ENCODE data around the gene CDKN2B-AS1. TPM values are rescaled to one million over a fixed set of nuclear protein-coding genes. Genes with fewer than 3 reads are reported as not detected.
A peak's percentile ranks its signal among the peaks of the same experiment; 100 is the strongest.
"Not testable (repeated sequence)": the region's sequence is repeated elsewhere in the genome, so short reads cannot be mapped to it uniquely, and the experiment has no call there.

Gene CDKN2B-AS1
- total RNA-seq, 1 donor, result not detected

- no peak for DNase-seq (ENCODE audit: low read depth in 2 of 3, low spot score in 2 of 3)
These were observed 46.8 kb downstream of the CDKN2B-AS1 start for GRCh38 chr9:22041344-22041743.

DNA sequence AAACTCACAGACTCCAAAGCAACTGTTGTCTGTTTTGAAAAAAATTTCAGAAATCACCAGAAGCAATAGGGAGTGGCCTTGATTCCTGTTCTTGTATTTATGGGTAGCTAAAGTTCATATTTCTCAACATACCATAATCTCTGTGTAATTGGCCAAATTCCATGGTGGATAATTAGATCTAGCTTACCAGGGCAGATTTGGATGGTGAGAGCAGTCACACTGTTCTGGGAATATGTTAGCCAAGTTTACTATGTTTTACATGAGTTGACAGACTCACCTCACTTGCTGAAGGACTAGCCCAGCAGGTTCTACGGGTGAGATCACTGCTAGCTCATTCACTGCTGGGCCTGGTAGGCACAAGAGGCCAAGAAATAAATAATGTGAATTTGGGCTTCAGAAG lies 47.2 kb downstream of the CDKN2B-AS1 start:
- no peak for DNase-seq (ENCODE audit: low read depth in 2 of 3, low spot score in 2 of 3)

GRCh38 chr9:22043928-22044327 lies 49.3 kb downstream of the CDKN2B-AS1 start:
- DNase-seq (ENCODE audit: low read depth in 2 of 3, low spot score in 2 of 3), result no peak

- DNase-seq (ENCODE audit: low read depth in 2 of 3, low spot score in 2 of 3), result no peak
These were observed 50.0 kb downstream of the CDKN2B-AS1 start for GRCh38 chr9:22044583-22044982.

- DNase-seq (ENCODE audit: low read depth in 2 of 3, low spot score in 2 of 3), result no peak
These were observed 50.8 kb downstream of the CDKN2B-AS1 start for GRCh38 chr9:22045423-22045822.

DNA sequence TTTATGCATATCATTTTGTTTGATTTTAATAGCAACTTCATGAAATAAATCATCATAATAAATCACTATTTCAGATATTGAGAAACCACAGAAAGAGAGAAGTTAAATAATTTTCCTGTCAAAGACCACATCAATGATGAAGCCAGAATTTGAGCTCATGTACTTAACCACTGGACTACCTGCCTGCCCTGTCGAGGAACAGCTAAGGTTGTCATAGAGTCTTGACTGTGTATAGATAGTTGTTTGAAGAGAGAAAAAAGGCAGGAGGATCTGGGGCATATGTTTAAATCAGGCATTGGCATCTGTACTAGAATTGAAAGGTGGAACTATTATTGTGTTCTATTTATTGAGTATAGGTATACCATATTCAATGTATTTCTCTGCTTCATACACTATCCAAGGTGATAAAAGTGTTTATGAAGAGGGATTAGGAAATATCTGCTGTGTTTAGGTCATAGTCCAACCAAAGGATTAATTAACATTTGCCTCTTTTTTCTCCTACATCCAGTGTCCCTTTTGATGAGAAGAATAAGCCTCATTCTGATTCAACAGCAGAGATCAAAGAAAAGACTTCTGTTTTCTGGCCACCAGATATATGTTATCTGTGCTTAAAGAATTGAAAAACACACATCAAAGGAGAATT lies 51.8 kb downstream of the CDKN2B-AS1 start:
- no peak for DNase-seq (ENCODE audit: low read depth in 2 of 3, low spot score in 2 of 3)

- DNase-seq (ENCODE audit: low read depth in 2 of 3, low spot score in 2 of 3), result no peak
These were observed 53.0 kb downstream of the CDKN2B-AS1 start for GRCh38 chr9:22047596-22047995.

DNA sequence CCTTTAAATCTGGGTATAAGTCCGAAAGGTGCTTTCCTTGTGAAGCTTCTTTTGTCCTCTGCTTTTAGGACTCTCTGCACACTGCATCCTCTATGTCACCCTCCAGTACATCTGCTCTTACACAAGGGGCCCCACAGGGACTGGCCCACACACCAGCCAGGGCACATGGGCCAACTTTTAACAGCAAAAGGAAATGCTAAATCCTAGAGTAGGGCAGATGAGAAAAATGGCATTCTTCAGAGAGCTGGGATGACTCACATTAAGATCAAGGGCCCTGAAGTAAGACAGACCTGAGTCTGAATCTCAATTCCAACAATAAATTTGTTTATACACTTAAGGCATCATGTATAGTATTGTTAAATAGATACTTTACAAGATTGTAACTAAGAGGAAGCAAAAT lies 54.8 kb downstream of the CDKN2B-AS1 start:
- no peak for DNase-seq (ENCODE audit: low read depth in 2 of 3, low spot score in 2 of 3)

DNA sequence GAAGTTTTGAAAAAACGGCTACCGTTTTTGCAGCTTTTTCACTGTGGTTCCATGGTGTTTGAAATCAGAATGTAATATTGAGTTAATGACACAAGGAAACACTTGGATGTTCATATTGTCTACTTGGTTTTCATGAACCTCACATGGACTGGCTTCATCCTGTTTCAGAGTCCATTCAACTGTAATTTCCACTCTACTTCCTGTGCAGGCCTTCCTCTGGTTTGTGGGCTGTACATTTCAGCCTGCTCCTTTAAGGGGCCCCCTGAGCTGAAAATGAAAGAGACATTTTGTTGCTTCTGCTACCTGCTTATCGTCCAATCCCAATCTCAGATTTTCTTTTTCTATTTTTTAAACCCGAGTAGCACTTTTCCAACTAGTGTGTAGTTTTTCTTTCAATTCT lies 56.3 kb downstream of the CDKN2B-AS1 start:
- peak in 2 of 3 donors; percentile 77 to 91 for DNase-seq (ENCODE audit: low read depth in 2 of 3, low spot score in 2 of 3)

DNA sequence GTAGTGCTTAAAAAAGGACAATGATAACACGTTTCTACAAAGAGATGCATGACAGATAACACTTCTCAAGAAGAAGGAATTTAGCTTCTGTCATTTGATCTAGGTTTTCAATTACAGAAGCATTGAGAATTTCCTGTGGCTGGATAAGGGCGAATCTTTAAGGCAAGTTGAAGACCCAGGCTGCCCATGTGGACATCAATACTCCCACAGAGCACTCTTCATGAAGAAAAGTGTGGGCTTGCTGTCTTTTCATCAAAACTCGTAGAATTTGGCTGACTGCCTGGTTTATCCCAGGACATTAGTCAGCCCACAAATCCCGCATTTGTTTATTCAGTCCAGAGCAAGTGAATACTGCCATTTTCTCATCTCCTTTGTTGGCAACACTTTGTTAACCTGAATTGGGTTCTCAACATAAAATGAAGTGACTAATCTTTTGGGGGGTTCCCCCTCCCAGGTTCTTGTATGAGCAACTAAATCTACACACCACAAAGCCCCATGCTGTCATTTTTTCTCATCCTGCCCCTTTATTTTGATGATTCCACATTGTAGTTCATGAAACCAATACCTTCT lies 57.9 kb downstream of the CDKN2B-AS1 start:
- DNase-seq (ENCODE audit: low read depth in 2 of 3, low spot score in 2 of 3), result peak in 1 of 3 donors; percentile 8

- no peak for DNase-seq (ENCODE audit: low read depth in 2 of 3, low spot score in 2 of 3)
These were observed 58.6 kb downstream of the CDKN2B-AS1 start for GRCh38 chr9:22053178-22053577.

DNA sequence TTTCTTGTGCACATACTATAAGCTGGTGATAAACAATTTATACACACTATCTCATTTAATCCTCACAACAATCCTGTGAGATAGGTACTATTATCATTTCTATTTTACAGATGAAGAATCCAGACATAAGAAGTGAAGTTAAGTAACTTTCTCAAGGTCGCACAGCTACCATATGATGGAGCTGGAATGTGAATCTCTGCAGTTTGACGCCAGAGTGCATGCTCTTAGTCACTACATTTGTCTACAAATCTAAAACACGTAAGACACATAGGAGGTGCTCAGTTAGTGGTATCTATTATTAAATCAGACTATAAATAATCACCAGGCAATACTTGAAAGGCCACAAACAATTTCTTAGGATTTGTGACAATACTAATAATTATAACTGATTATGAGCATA lies 59.5 kb downstream of the CDKN2B-AS1 start:
- DNase-seq (ENCODE audit: low read depth in 2 of 3, low spot score in 2 of 3), result no peak

- DNase-seq (ENCODE audit: low read depth in 2 of 3, low spot score in 2 of 3), result no peak
These were observed 59.9 kb downstream of the CDKN2B-AS1 start for GRCh38 chr9:22054529-22054928.

GRCh38 chr9:22055090-22055489 lies 60.5 kb downstream of the CDKN2B-AS1 start:
- no peak for DNase-seq (ENCODE audit: low read depth in 2 of 3, low spot score in 2 of 3)

GRCh38 chr9:22056402-22056801 lies 61.8 kb downstream of the CDKN2B-AS1 start:
- DNase-seq (ENCODE audit: low read depth in 2 of 3, low spot score in 2 of 3), result no peak

DNA sequence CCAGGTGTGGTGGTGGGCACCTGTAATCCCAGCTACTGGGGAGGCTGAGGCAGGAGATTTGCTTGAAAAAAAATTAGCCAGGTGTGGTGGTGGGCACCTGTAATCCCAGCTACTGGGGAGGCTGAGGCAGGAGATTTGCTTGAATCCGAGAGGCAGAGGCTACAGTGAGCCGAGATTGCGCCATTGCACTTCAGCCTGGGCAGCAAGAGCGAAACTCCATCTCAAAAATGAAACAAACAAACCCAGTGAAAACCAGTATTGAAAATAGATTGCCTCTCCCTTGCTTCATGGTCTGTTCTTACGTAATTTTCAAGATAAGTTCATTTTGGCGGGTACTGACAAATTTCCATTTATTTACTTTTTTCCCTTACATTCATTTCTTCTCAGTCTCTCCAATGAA lies 63.4 kb downstream of the CDKN2B-AS1 start:
- DNase-seq (ENCODE audit: low read depth in 2 of 3, low spot score in 2 of 3), result not testable (repeated sequence)

GRCh38 chr9:22060831-22061383 lies 66.3 kb downstream of the CDKN2B-AS1 start:
- DNase-seq (ENCODE audit: low read depth in 2 of 3, low spot score in 2 of 3), result no peak

GRCh38 chr9:22064957-22065356 lies 70.4 kb downstream of the CDKN2B-AS1 start:
- no peak for DNase-seq (ENCODE audit: low read depth in 2 of 3, low spot score in 2 of 3)

- DNase-seq (ENCODE audit: low read depth in 2 of 3, low spot score in 2 of 3), result no peak
These were observed 71.0 kb downstream of the CDKN2B-AS1 start for GRCh38 chr9:22065431-22066200.

- no peak for DNase-seq (ENCODE audit: low read depth in 2 of 3, low spot score in 2 of 3)
These were observed 72.6 kb downstream of the CDKN2B-AS1 start for GRCh38 chr9:22067196-22067595.

DNA sequence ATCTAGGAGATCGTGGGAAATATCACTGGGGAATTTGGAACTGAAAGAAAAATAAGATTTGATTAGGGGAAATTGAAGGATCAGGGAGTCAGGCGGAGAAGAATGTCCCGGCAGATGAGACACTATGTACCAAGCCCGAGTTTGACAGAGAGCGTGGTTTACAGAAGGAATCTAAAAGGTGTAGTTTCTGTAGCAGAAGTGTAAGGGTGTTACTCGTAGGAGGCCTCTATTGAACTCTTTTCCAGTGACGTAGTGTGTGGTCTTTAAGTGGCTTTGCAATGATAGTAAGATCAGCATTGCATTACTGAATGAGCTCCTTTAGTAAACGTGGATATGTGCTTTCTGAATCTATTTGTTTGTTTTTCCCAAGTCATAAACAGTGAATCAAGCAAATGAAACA lies 73.8 kb downstream of the CDKN2B-AS1 start:
- no peak for DNase-seq (ENCODE audit: low read depth in 2 of 3, low spot score in 2 of 3)

- no peak for DNase-seq (ENCODE audit: low read depth in 2 of 3, low spot score in 2 of 3)
These were observed 78.8 kb downstream of the CDKN2B-AS1 start for GRCh38 chr9:22073349-22073748.

All from hematopoietic multipotent progenitor cell (in vitro differentiated cells).